Retina (tissue), 1 donor: Measurements from ENCODE around the gene XPR1.
A peak's percentile ranks its signal among the peaks of the same experiment; 100 is the strongest.

Experiments
- DNase-seq: peaks from one replicate; pipeline ENCODE4 v3.0.0-alpha.2; 2016

XPR1 gene

GRCh38 chr1:180901076-180901990 is 269.5 kb downstream of the XPR1 start:
- DNase-seq: no peak

- DNase-seq: no peak
Observed at GRCh38 chr1:180902541-180902940, 270.7 kb downstream of the XPR1 start.

GRCh38 chr1:180905927-180906326 is 274.1 kb downstream of the XPR1 start:
- DNase-seq: no peak

GRCh38 chr1:180906511-180906910 is 274.7 kb downstream of the XPR1 start:
- no peak for DNase-seq

GRCh38 chr1:180907313-180908055 is 275.7 kb downstream of the XPR1 start:
- DNase-seq: no peak

GRCh38 chr1:180908074-180908765 is 276.4 kb downstream of the XPR1 start:
- DNase-seq: no peak

- DNase-seq: no peak
Observed at GRCh38 chr1:180909005-180909414, 277.2 kb downstream of the XPR1 start.

- no peak for DNase-seq
Observed at GRCh38 chr1:180909462-180909976, 277.7 kb downstream of the XPR1 start.

- DNase-seq: no peak
Observed at GRCh38 chr1:180911640-180912191, 279.9 kb downstream of the XPR1 start.

GRCh38 chr1:180912211-180912800 is 280.5 kb downstream of the XPR1 start:
- peak; percentile 81 for DNase-seq

- peak; percentile 68 for DNase-seq
Observed at GRCh38 chr1:180912801-180913565, 281.2 kb downstream of the XPR1 start, which contains the start of gene KIAA1614. Gene KIAA1614 (plus strand): TSS chr1:180912897. CDS start chr1:180913244, 347 bp downstream.

GRCh38 chr1:180915426-180915965 is 283.7 kb downstream of the XPR1 start:
- no peak for DNase-seq

- DNase-seq: no peak
Observed at GRCh38 chr1:180916012-180916770, 284.4 kb downstream of the XPR1 start.

- no peak for DNase-seq
Observed at GRCh38 chr1:180916771-180917170, 284.9 kb downstream of the XPR1 start.

GRCh38 chr1:180917306-180918065 is 285.7 kb downstream of the XPR1 start:
- DNase-seq: no peak

GRCh38 chr1:180918519-180918918 is 286.7 kb downstream of the XPR1 start:
- no peak for DNase-seq

- DNase-seq: no peak
Observed at GRCh38 chr1:180919183-180919700, 287.4 kb downstream of the XPR1 start.

- no peak for DNase-seq
Observed at GRCh38 chr1:180920193-180920592, 288.4 kb downstream of the XPR1 start.

- DNase-seq: no peak
Observed at GRCh38 chr1:180920702-180921101, 288.9 kb downstream of the XPR1 start.
